Mesenchymal stem cell (in vitro differentiated cells and primary cell): ENCODE measurements around the gene PIK3CA. TPM values are rescaled to one million over a fixed set of nuclear protein-coding genes. Genes with fewer than 3 reads are reported as not detected.

Source experiments
- DNase-seq: peaks from one replicate; pipeline ENCODE4 v3.0.0-alpha.2; 2013
- H2AFZ ChIP-seq: one replicate; pipeline ENCODE4 v1.6.1; 2013; ENCODE audit warnings: low read depth, mild to moderate bottlenecking, control low read depth, inconsistent platforms, low read length, moderate library complexity
- H2AK5ac ChIP-seq: 2 replicates; pipeline ENCODE4 v1.6.1; 2013; ENCODE audit warnings: low read length, moderate library complexity, mild to moderate bottlenecking, inconsistent platforms; ENCODE audit not compliant: severe bottlenecking
- H2BK120ac ChIP-seq: one replicate; pipeline ENCODE4 v1.6.1; 2013; ENCODE audit warnings: low read depth, mild to moderate bottlenecking, inconsistent platforms, low read length, moderate library complexity
- H2BK12ac ChIP-seq, 2 experiments: one replicate each; pipeline ENCODE4 v1.6.1; 2013; ENCODE audit warnings: inconsistent platforms in 2 of 2, low read length in 2 of 2, mild to moderate bottlenecking in 2 of 2, moderate library complexity in 2 of 2, control low read depth in 1 of 2
- H2BK15ac ChIP-seq: one replicate; pipeline ENCODE4 v1.6.1; 2013; ENCODE audit warnings: mild to moderate bottlenecking, low read depth, inconsistent platforms; ENCODE audit not compliant: poor library complexity, severe bottlenecking
- H2BK5ac ChIP-seq: 2 replicates; pipeline ENCODE4 v1.6.1; 2013; ENCODE audit warnings: low read depth, mild to moderate bottlenecking, low read length, control low read depth, inconsistent platforms; ENCODE audit not compliant: poor library complexity, severe bottlenecking
- H3K14ac ChIP-seq, 2 experiments: one replicate each; pipeline ENCODE4 v1.6.1; 2013; ENCODE audit warnings: inconsistent platforms in 2 of 2, low read length in 2 of 2, control low read depth in 1 of 2, mild to moderate bottlenecking in 1 of 2, moderate library complexity in 1 of 2
- H3K18ac ChIP-seq, 2 experiments: one replicate each; pipeline ENCODE4 v1.6.1; 2013; ENCODE audit warnings: inconsistent platforms in 2 of 2, low read length in 2 of 2, control low read depth in 1 of 2, low read depth in 1 of 2, mild to moderate bottlenecking in 1 of 2
- H3K23ac ChIP-seq, 2 experiments: one replicate each; pipeline ENCODE4 v1.6.1; 2013; ENCODE audit warnings: inconsistent platforms in 2 of 2, low read length in 2 of 2, mild to moderate bottlenecking in 2 of 2, moderate library complexity in 2 of 2, control low read depth in 1 of 2
- H3K27ac ChIP-seq: 2 replicates; pipeline ENCODE4 v1.5.1; 2013; ENCODE audit warnings: mild to moderate bottlenecking, moderate library complexity, low read length, control low read depth, inconsistent platforms; ENCODE audit not compliant: poor library complexity, severe bottlenecking
- H3K27me3 ChIP-seq, 2 experiments: 2 replicates each; pipeline versions ENCODE4 v1.6.1 to v1.7.0; 2013; ENCODE audit warnings: low read length in 2 of 2, mild to moderate bottlenecking in 2 of 2, moderate library complexity in 2 of 2, control low read depth in 1 of 2, inconsistent platforms in 1 of 2; ENCODE audit not compliant: control insufficient read depth in 1 of 2, insufficient read depth in 1 of 2
- H3K36me3 ChIP-seq, 2 experiments: 2 replicates each; pipeline versions ENCODE4 v1.6.1 to v1.7.0; 2013; ENCODE audit warnings: low read length in 2 of 2, control low read depth in 1 of 2, inconsistent platforms in 1 of 2, low read depth in 1 of 2, mild to moderate bottlenecking in 1 of 2; ENCODE audit not compliant: insufficient read depth in 2 of 2, control insufficient read depth in 1 of 2
- H3K4ac ChIP-seq, 2 experiments: one replicate each; pipeline ENCODE4 v1.6.1; 2013; ENCODE audit warnings: inconsistent platforms in 2 of 2, low read length in 2 of 2, mild to moderate bottlenecking in 2 of 2, moderate library complexity in 2 of 2, control low read depth in 1 of 2, low read depth in 1 of 2
- H3K4me1 ChIP-seq: 2 replicates; pipeline ENCODE4 v1.6.1; 2013; ENCODE audit warnings: low read depth, low read length, control low read depth; ENCODE audit not compliant: control insufficient read depth, insufficient read depth
- H3K4me2 ChIP-seq: 2 replicates; pipeline ENCODE4 v1.6.1; 2013; ENCODE audit warnings: low read length, mild to moderate bottlenecking, inconsistent platforms; ENCODE audit not compliant: poor library complexity, severe bottlenecking
- H3K4me3 ChIP-seq, 2 experiments: 2 replicates each; pipeline versions ENCODE4 v1.5.1 to v1.7.0; 2013; ENCODE audit warnings: low read length in 2 of 2, mild to moderate bottlenecking in 2 of 2, control low read depth in 1 of 2, low read depth in 1 of 2; ENCODE audit not compliant: insufficient read depth in 1 of 2
- H3K79me1 ChIP-seq: replicated peaks from 2 replicates; pipeline ENCODE4 v1.6.1; 2013; ENCODE audit warnings: mild to moderate bottlenecking, control low read depth, low read length, inconsistent platforms; ENCODE audit not compliant: poor library complexity, severe bottlenecking
- H3K9ac ChIP-seq: 2 replicates; pipeline ENCODE4 v1.7.0; 2013; ENCODE audit warnings: mild to moderate bottlenecking, low read length, moderate library complexity
- H3K9me3 ChIP-seq: 2 replicates; pipeline ENCODE4 v1.7.0; 2013; ENCODE audit warnings: mild to moderate bottlenecking, low read length; ENCODE audit not compliant: control insufficient read depth
- H4K8ac ChIP-seq: one replicate; pipeline ENCODE4 v1.6.1; 2013; ENCODE audit warnings: inconsistent platforms, mild to moderate bottlenecking, low read length, moderate library complexity
- H4K91ac ChIP-seq: one replicate; pipeline ENCODE4 v1.6.1; 2013; ENCODE audit warnings: mild to moderate bottlenecking, low read length, inconsistent platforms
- WGBS: methylation state at CpG from one replicate; pipeline ENCODE4 v1.1.7; 2013; ENCODE audit warnings: mixed read lengths; 5-methylcytosine and 5-hydroxymethylcytosine counted together
- polyA plus RNA-seq, 2 experiments: library from polyadenylated mRNA; stranded (reverse); fragments of 200-250 nt; gene quantifications; one replicate each; pipeline ENCODE4 v1.2.3, GENCODE V29; 2013

Gene PIK3CA
- 12.6 TPM for polyA plus RNA-seq (2013, experiment 1 of 2)
- 14.7 TPM for polyA plus RNA-seq (2013, experiment 2 of 2)

GRCh38 chr3:179147873-179148615 is at the start of gene PIK3CA:
TSS of gene PIK3CA (plus strand) at chr3:179148357. CDS start at chr3:179198826, 50,469 bp downstream.
- peak within 1 kb of the TSS; percentile 87 for H3K4me2 ChIP-seq
- H2AK5ac ChIP-seq: no peak within 1 kb of the TSS
- peak within 1 kb of the TSS; percentile 50 to 72 for H2BK12ac ChIP-seq
- WGBS: under 1% methylated on average over 33 of the region's 67 CpGs
- peak within 1 kb of the TSS; percentile 44 for H2BK15ac ChIP-seq
- H3K4me3 ChIP-seq: peak within 1 kb of the TSS; percentile 86 to 97
- peak within 1 kb of the TSS; percentile 80 to 98 for H3K4ac ChIP-seq
- H3K4me1 ChIP-seq: peaks cover 3% of the 10 kb centered on the region
- peak within 1 kb of the TSS; percentile 87 for H3K9ac ChIP-seq
- H3K79me1 ChIP-seq: peaks cover 2% of the 10 kb centered on the region
- H2BK120ac ChIP-seq: peak within 1 kb of the TSS; percentile 64
- H3K9me3 ChIP-seq: no peaks in the 10 kb centered on the region
- peak within 1 kb of the TSS; percentile 70 for H4K8ac ChIP-seq
- peak within 1 kb of the TSS; percentile 84 for H4K91ac ChIP-seq
- DNase-seq: peak; percentile 100
- H3K14ac ChIP-seq: peak within 1 kb of the TSS; percentile 93 to 100
- H3K36me3 ChIP-seq: no peaks in the 10 kb centered on the region
- peak within 1 kb of the TSS; percentile 21 for H2BK5ac ChIP-seq
- no peaks in the 10 kb centered on the region for H3K27me3 ChIP-seq
- peak within 1 kb of the TSS; percentile 91 to 95 for H3K18ac ChIP-seq
- peak within 1 kb of the TSS; percentile 92 for H2AFZ ChIP-seq
- peak within 1 kb of the TSS; percentile 89 for H3K27ac ChIP-seq
- H3K23ac ChIP-seq: peak within 1 kb of the TSS in 1 of 2 experiments; percentile 97

DNA sequence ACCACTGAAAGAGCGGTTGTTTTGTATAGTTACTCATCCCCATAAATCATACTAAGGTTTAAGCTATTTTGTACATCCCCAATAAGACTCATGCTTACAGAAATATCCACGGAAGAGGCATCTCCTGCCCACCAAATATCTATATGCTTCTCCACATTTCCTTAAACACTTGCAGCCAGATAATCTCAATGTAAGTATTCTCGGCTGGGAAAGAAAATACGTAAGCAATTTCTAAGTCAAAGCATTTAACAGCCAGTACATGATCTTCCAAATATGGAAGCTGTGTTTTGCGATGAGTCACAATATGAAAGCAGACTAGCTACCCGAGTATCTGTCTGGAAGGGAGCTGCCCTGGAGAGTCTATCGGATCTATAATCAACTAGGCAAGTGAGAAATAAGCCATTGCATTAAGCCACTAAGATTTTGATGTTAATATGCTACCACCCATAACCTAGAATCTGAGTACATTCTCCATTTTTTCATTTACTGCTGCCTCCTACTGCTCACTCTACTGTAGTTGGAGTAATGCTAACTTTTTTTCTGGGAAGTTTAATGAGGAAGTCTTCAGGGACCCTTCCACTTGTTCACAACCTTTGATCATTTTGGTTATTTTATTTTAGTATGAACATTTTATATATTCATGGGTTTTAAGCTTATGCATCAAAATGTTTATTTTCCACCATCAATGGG is 49.6 kb upstream of the PIK3CA start:
- Histone ChIP-seq H3K27me3 (no peaks in the 10 kb centered on the region), H2BK12ac (no peak overlapping the region), H3K79me1 (no peaks in the 10 kb centered on the region), H2AK5ac (no peak overlapping the region), H3K4me3 (no peak overlapping the region), H3K9me3 (no peaks in the 10 kb centered on the region), H2BK120ac (no peak overlapping the region), H2BK5ac (no peak overlapping the region), H3K36me3 (no peaks in the 10 kb centered on the region), H3K23ac (no peak overlapping the region), H3K4me1 (peaks cover 2% of the 10 kb centered on the region), H3K18ac (no peak overlapping the region), H3K4me2 (peak overlapping the region; percentile 42), H3K14ac (no peak overlapping the region), H3K4ac (no peak overlapping the region), H2BK15ac (no peak overlapping the region), H2AFZ (no peak overlapping the region), H4K91ac (no peak overlapping the region), H3K9ac (no peak overlapping the region), H4K8ac (no peak overlapping the region), H3K27ac (peak overlapping the region; percentile 79)
- peak; percentile 90 for DNase-seq
- 3% methylated on average over 7 of the region's 7 CpGs for WGBS

DNA sequence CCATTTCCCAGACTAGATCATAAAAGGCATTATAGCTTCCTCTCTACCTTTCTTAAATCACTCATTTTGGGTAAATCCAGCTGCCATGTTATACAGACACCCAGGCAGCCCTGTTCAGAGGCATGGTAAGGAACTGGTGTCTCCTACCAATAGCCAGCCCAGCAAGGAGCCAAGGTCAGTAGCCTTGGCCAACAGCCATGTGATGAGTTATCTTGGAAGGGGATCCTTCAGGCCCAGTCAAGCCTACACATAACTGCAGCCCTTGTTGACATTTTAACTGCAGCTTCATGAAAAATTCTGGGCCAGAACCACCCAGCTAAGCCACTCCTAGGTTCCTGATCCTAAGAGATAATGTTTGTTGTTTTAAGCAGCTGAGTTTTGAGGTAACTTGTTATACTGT is 47.5 kb upstream of the PIK3CA start:
- Histone ChIP-seq H3K9me3 (no peaks in the 10 kb centered on the region), H3K4ac (no peak overlapping the region), H2BK120ac (no peak overlapping the region), H4K8ac (peak overlapping the region; percentile 88), H3K23ac (no peak overlapping the region), H3K18ac (peak overlapping the region in 1 of 2 experiments; percentile 79), H3K9ac (peak overlapping the region; percentile 65), H2AFZ (no peak overlapping the region), H3K27ac (no peak overlapping the region), H3K36me3 (no peaks in the 10 kb centered on the region), H3K4me2 (no peak overlapping the region), H4K91ac (no peak overlapping the region), H3K4me3 (no peak overlapping the region), H2BK12ac (peak overlapping the region in 1 of 2 experiments; percentile 77), H3K14ac (no peak overlapping the region), H3K79me1 (no peaks in the 10 kb centered on the region), H3K4me1 (peaks cover 2% of the 10 kb centered on the region), H2BK15ac (no peak overlapping the region), H2BK5ac (no peak overlapping the region), H3K27me3 (no peaks in the 10 kb centered on the region), H2AK5ac (no peak overlapping the region)
- DNase-seq: peak; percentile 28

DNA sequence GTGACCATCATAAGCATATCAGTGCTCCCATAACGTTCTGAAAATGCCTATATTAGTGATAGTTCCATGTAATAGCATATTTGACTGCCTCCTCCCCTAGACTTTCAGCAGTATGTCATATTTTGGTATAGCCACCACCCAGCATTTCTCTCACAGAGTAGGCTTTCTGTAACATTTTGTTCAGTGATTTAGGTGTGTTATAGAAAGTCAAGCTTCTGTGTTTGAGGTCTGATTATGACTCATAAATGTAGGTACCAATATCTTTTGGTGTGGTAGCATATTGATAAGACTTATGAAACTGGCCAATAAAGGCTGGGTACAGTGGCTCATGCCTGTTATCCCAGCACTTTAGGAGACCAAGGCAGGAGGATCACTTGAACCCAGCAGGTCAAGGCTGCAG is 42.3 kb upstream of the PIK3CA start:
- Histone ChIP-seq H2BK120ac (no peak overlapping the region), H2BK12ac (peak overlapping the region in 1 of 2 experiments; percentile 87), H3K36me3 (no peaks in the 10 kb centered on the region), H3K4ac (no peak overlapping the region), H3K4me1 (peaks cover 2% of the 10 kb centered on the region), H2AK5ac (no peak overlapping the region), H2BK15ac (no peak overlapping the region), H3K4me2 (no peak overlapping the region), H3K9ac (no peak overlapping the region), H3K27me3 (no peaks in the 10 kb centered on the region), H4K91ac (no peak overlapping the region), H3K9me3 (no peaks in the 10 kb centered on the region), H2AFZ (no peak overlapping the region), H3K23ac (no peak overlapping the region), H3K18ac (no peak overlapping the region), H4K8ac (no peak overlapping the region), H3K4me3 (no peak overlapping the region), H2BK5ac (no peak overlapping the region), H3K79me1 (no peaks in the 10 kb centered on the region), H3K14ac (no peak overlapping the region), H3K27ac (no peak overlapping the region)
- DNase-seq: no peak
- WGBS: no CpG with 5 or more reads among the region's 1 CpG
